H1 (cell line): ENCODE results near the gene PLSCR5. TPM values are rescaled to one million over a fixed set of nuclear protein-coding genes. Genes with fewer than 3 reads are reported as not detected.

Experiments
- CTCF ChIA-PET: fragments of 300-600 bp; sonication (Branson Sonifier 250); formaldehyde crosslinking; loops from one replicate; lab custom pipeline; 2021; ENCODE audit not compliant: partially characterized antibody; lab: Charles Lee
- POLR2A ChIA-PET: fragments of 300-600 bp; sonication (Branson Sonifier 250); formaldehyde crosslinking; loops from one replicate; lab custom pipeline; 2021; ENCODE audit warnings: inconsistent platforms; ENCODE audit not compliant: partially characterized antibody; lab: Charles Lee
- DNase-seq, 2 experiments: peaks; one replicate each; pipeline versions ENCODE4 v3.0.0 to v3.0.0-alpha.2; 2010 to 2022; ENCODE audit warnings: low spot score in 2 of 2, low read depth in 1 of 2, mixed read lengths in 1 of 2
- FAIRE-seq: peaks from 2 replicates; lab custom pipeline; 2011; peaks lifted over from hg19 to GRCh38; lab: Jason Lieb, UNC
- H2AFZ ChIP-seq: 2 replicates; pipeline ENCODE4 v1.8.1; 2012; ENCODE audit warnings: low read length, inconsistent platforms
- H2AK5ac ChIP-seq: 2 replicates; pipeline ENCODE4 v1.6.1; 2013; ENCODE audit warnings: low read depth, low read length
- H2BK120ac ChIP-seq: replicated peaks from 2 replicates; pipeline ENCODE3; 2013; ENCODE audit warnings: low read depth, low read length, inconsistent platforms
- H2BK12ac ChIP-seq: 2 replicates; pipeline ENCODE4 v1.6.1; 2013; ENCODE audit warnings: low read depth, low read length
- H2BK15ac ChIP-seq: 2 replicates; pipeline ENCODE4 v1.6.1; 2013; ENCODE audit warnings: low read length
- H2BK20ac ChIP-seq: 2 replicates; pipeline ENCODE4 v1.6.1; 2013; ENCODE audit warnings: low read length
- H2BK5ac ChIP-seq: 2 replicates; pipeline ENCODE4 v1.6.1; 2013; ENCODE audit warnings: low read depth, low read length
- H3K14ac ChIP-seq: 2 replicates; pipeline ENCODE4 v1.6.1; 2013; ENCODE audit warnings: inconsistent platforms; ENCODE audit not compliant: insufficient read length
- H3K18ac ChIP-seq: 2 replicates; pipeline ENCODE4 v1.6.1; 2013; ENCODE audit warnings: low read length; ENCODE audit errors: extremely low read depth
- H3K23ac ChIP-seq: 2 replicates; pipeline ENCODE4 v1.6.1; 2013; ENCODE audit warnings: inconsistent platforms; ENCODE audit not compliant: insufficient read length
- H3K23me2 ChIP-seq: 2 replicates; pipeline ENCODE4 v1.6.1; 2013; ENCODE audit warnings: low read depth, low read length
- H3K27ac ChIP-seq: 2 replicates; pipeline ENCODE4 v1.6.1; 2011; ENCODE audit warnings: low read depth, low read length, inconsistent platforms
- H3K27me3 ChIP-seq, 4 experiments: replicated peaks in 1 of 4; 1 replicate in 1 of 4; 2 replicates in 3 of 4; pipeline versions ENCODE4 v1.6.1 to v1.8.1; 2011 to 2013; ENCODE audit warnings: low read length in 3 of 4, mild to moderate bottlenecking in 3 of 4, inconsistent platforms in 2 of 4, mixed read lengths in 2 of 4, moderate library complexity in 1 of 4; ENCODE audit not compliant: control insufficient read depth in 3 of 4, insufficient read depth in 3 of 4; ENCODE audit errors: extremely low read depth in 1 of 4
- H3K36me3 ChIP-seq, 4 experiments: 2 replicates each; pipeline versions ENCODE4 v1.6.1 to v1.8.1; 2011 to 2013; ENCODE audit warnings: mild to moderate bottlenecking in 4 of 4, low read length in 3 of 4, moderate library complexity in 2 of 4, control low read depth in 1 of 4, inconsistent platforms in 1 of 4; ENCODE audit not compliant: insufficient read depth in 4 of 4, control insufficient read depth in 2 of 4
- H3K4ac ChIP-seq: replicated peaks from 2 replicates; pipeline ENCODE3; 2013; ENCODE audit warnings: low read length, low read depth, mixed read lengths, inconsistent platforms; ENCODE audit not compliant: insufficient read length
- H3K4me1 ChIP-seq, 4 experiments: replicated peaks in 1 of 4; 1 replicate in 1 of 4; 2 replicates in 3 of 4; pipeline versions ENCODE4 v1.6.1 to v1.8.1; 2011 to 2013; ENCODE audit warnings: low read length in 3 of 4, inconsistent platforms in 2 of 4, mixed read lengths in 1 of 4; ENCODE audit not compliant: insufficient read depth in 4 of 4, control insufficient read depth in 3 of 4
- H3K4me2 ChIP-seq, 2 experiments: 2 replicates each; pipeline versions ENCODE4 v1.6.1 to v1.8.1; 2011 to 2013; ENCODE audit warnings: low read depth in 2 of 2, low read length in 2 of 2, control low read depth in 1 of 2, inconsistent platforms in 1 of 2, mild to moderate bottlenecking in 1 of 2; ENCODE audit not compliant: insufficient read depth in 1 of 2
- H3K4me3 ChIP-seq, 4 experiments: fragments of 200-600, 300-600 bp in 1 of 4; sonication (generic), shearing (Covaris generic), sonication (Bioruptor Twin) in 1 of 4; 2 replicates each; pipeline versions ENCODE4 v1.5.1 to v1.8.1; 2011 to 2016; ENCODE audit warnings: low read length in 4 of 4, low read depth in 3 of 4, control low read depth in 2 of 4, inconsistent platforms in 2 of 4, mild to moderate bottlenecking in 2 of 4, mixed read lengths in 1 of 4, moderate library complexity in 1 of 4; ENCODE audit not compliant: insufficient read depth in 2 of 4; ENCODE audit errors: extremely low read depth in 1 of 4
- H3K56ac ChIP-seq: replicated peaks from 2 replicates; pipeline ENCODE3; 2013; ENCODE audit warnings: low read depth, mild to moderate bottlenecking, mixed read lengths, low read length, inconsistent platforms; ENCODE audit not compliant: insufficient read length
- H3K79me1 ChIP-seq: 2 replicates; pipeline ENCODE4 v1.6.1; 2013; ENCODE audit warnings: low read depth, low read length, control low read depth
- H3K79me2 ChIP-seq, 2 experiments: 2 replicates each; pipeline versions ENCODE4 v1.6.1 to v1.8.1; 2012 to 2013; ENCODE audit warnings: low read length in 2 of 2, mild to moderate bottlenecking in 2 of 2, inconsistent platforms in 1 of 2; ENCODE audit not compliant: insufficient read depth in 2 of 2, control insufficient read depth in 1 of 2
- H3K9ac ChIP-seq, 4 experiments: replicated peaks in 1 of 4; 1 replicate in 1 of 4; 2 replicates in 3 of 4; pipeline versions ENCODE4 v1.6.1 to v1.8.1; 2011 to 2013; ENCODE audit warnings: low read depth in 3 of 4, low read length in 3 of 4, control low read depth in 2 of 4, mild to moderate bottlenecking in 2 of 4, moderate library complexity in 2 of 4, inconsistent platforms in 1 of 4; ENCODE audit errors: extremely low read depth in 1 of 4
- H3K9me3 ChIP-seq, 2 experiments: 2 replicates each; pipeline versions ENCODE4 v1.6.1 to v1.8.1; 2012 to 2013; ENCODE audit warnings: mild to moderate bottlenecking in 2 of 2, moderate library complexity in 2 of 2, control low read depth in 1 of 2, inconsistent platforms in 1 of 2, low read depth in 1 of 2, low read length in 1 of 2, mixed read lengths in 1 of 2; ENCODE audit not compliant: insufficient read depth in 2 of 2
- H4K20me1 ChIP-seq, 2 experiments: replicated peaks in 1 of 2; 2 replicates each; pipeline versions ENCODE3 to v1.8.1; 2011 to 2013; ENCODE audit warnings: inconsistent platforms in 2 of 2, low read length in 2 of 2, mild to moderate bottlenecking in 1 of 2; ENCODE audit not compliant: insufficient read depth in 2 of 2, control insufficient read depth in 1 of 2
- H4K5ac ChIP-seq: 2 replicates; pipeline ENCODE4 v1.6.1; 2013; ENCODE audit warnings: low read length, low read depth, mixed read lengths, inconsistent platforms; ENCODE audit not compliant: insufficient read length
- H4K8ac ChIP-seq: 2 replicates; pipeline ENCODE4 v1.8.0; 2013; ENCODE audit warnings: mild to moderate bottlenecking, moderate library complexity, low read length, inconsistent platforms; ENCODE audit not compliant: insufficient read depth; ENCODE audit errors: extremely low read depth
- H4K91ac ChIP-seq: replicated peaks from 2 replicates; pipeline ENCODE3; 2013; ENCODE audit warnings: low read length, mixed read lengths, inconsistent platforms; ENCODE audit not compliant: insufficient read length
- CBX5 ChIP-seq: fragments of 300-800, 300-1000 bp; sonication (generic); IDR thresholded peaks from 2 replicates; pipeline ENCODE4 v1.7.1; 2016; ENCODE audit warnings: antibody characterized with exemption, low read length, low read depth
- RAD21 ChIP-seq, 2 experiments: IDR thresholded peaks in 1 of 2; conservative IDR thresholded peaks in 1 of 2; 2 replicates each; pipeline ENCODE4 v1.6.1; 2011; ENCODE audit warnings: low read depth in 2 of 2, low read length in 2 of 2, improper control_type of control experiment in 1 of 2, inconsistent platforms in 1 of 2, mild to moderate bottlenecking in 1 of 2, moderate library complexity in 1 of 2
- polyA plus RNA-seq, 7 experiments: library from polyadenylated mRNA; depleted of rRNA in 3 of 7; stranded (reverse) in 5 of 7; unstranded in 2 of 7; fragments of >200 nt in 5 of 7; fragments of 200-250 nt in 2 of 7; gene quantifications; 1 replicate in 5 of 7; 2 replicates in 1 of 7; 4 replicates in 1 of 7; pipeline versions ENCODE4 v1.2.1 to v1.2.3, GENCODE V29; 2011 to 2013; ENCODE audit warnings: missing spikeins in 2 of 7, mixed read lengths in 2 of 7
- total RNA-seq: library from RNA; stranded (reverse); fragmentation: NEBNext Ultra II Directional; extraction: Animal tissue kit (Norgen Biotek cat#: 25700); gene quantifications from 2 replicates; pipeline ENCODE4 v1.2.1, GENCODE V29; 2021
- TF ChIP-seq, protein P1 (sequence below), 3 experiments: IDR thresholded peaks; 1 replicate in 2 of 3; 2 replicates in 1 of 3; pipeline versions ENCODE4 v1.5.1 to v1.6.1; 2011; ENCODE audit warnings: low read length in 3 of 3, mild to moderate bottlenecking in 3 of 3, inconsistent platforms in 2 of 3, low read depth in 1 of 3, moderate library complexity in 1 of 3; ENCODE audit not compliant: insufficient read depth in 1 of 3; ENCODE audit errors: control extremely low read depth in 1 of 3

Gene PLSCR5
- total and polyA plus RNA-seq, 2 of the 8 experiments (the other 6 are each of a cell fraction or from before 2014, with no cell fraction given): not detected

DNA sequence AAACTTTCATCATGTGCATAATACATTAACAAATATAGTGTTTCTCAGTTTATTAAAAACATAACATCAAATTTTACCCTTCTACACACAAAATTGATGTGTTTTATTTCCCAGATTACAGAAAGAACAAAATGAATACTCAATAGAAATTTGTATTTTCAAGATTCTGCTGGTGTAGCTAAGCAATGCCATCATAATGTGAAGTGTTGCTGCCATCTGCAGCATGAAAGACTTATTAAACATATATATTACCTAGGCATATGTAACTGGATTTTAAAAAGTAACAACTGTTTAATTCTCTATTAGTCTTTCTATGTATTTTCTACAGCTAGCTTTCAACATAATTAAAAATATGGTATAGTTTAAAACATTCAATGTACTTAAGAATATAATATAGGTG is 27.5 kb downstream of the PLSCR5 start:
- H3K27ac ChIP-seq: no peak overlapping the region
- no peak overlapping the region for H3K4ac ChIP-seq
- H3K79me1 ChIP-seq: no peaks in the 10 kb centered on the region
- no peak overlapping the region for H2BK120ac ChIP-seq
- no peaks in the 10 kb centered on the region for H3K4me1 ChIP-seq
- CTCF ChIA-PET: interaction anchor here (0.7 to 1.9 kb wide), 15 partner anchors 8 to 388 kb away, joined by 3 to 12 read pairs (median 3); partner anchors contain the start of gene PLSCR1
- peaks cover 5 to 9% of the 10 kb centered on the region in 2 experiments for H3K9me3 ChIP-seq
- no peak overlapping the region for H4K8ac ChIP-seq
- H3K4me2 ChIP-seq: no peak overlapping the region
- no peak overlapping the region for H3K23ac ChIP-seq
- no peak overlapping the region for H2BK5ac ChIP-seq
- H3K79me2 ChIP-seq: no peaks in the 10 kb centered on the region
- POLR2A ChIA-PET: no interaction called here
- H3K14ac ChIP-seq: no peak overlapping the region
- no peak overlapping the region for H2BK12ac ChIP-seq
- H2AFZ ChIP-seq: no peak overlapping the region
- H2BK20ac ChIP-seq: no peak overlapping the region
- peaks cover 0 to 7% (median 3%) of the 10 kb centered on the region in 4 experiments; a peak in 3 of 8 replicates for H3K36me3 ChIP-seq
- TF ChIP-seq RAD21 (IDR thresholded peaks at IDR 0.05 in 1 of 2, conservative IDR thresholded peaks at IDR 0.05 in 1 of 2; ENCODE audit: low read depth in 2 of 2, low read length in 2 of 2) (peak; percentile 72 to 77), CBX5 (no peak)
- TF ChIP-seq, protein P1, sequence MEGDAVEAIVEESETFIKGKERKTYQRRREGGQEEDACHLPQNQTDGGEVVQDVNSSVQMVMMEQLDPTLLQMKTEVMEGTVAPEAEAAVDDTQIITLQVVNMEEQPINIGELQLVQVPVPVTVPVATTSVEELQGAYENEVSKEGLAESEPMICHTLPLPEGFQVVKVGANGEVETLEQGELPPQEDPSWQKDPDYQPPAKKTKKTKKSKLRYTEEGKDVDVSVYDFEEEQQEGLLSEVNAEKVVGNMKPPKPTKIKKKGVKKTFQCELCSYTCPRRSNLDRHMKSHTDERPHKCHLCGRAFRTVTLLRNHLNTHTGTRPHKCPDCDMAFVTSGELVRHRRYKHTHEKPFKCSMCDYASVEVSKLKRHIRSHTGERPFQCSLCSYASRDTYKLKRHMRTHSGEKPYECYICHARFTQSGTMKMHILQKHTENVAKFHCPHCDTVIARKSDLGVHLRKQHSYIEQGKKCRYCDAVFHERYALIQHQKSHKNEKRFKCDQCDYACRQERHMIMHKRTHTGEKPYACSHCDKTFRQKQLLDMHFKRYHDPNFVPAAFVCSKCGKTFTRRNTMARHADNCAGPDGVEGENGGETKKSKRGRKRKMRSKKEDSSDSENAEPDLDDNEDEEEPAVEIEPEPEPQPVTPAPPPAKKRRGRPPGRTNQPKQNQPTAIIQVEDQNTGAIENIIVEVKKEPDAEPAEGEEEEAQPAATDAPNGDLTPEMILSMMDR (IDR thresholded peaks at IDR 0.05; ENCODE audit: control extremely low read depth in 1 of 3, insufficient read depth in 1 of 3, low read depth in 1 of 3, low read length in 3 of 3): peak in 2 of 3 experiments; percentile 22 to 28; a peak in 2 of 4 replicates
- H2BK15ac ChIP-seq: no peak overlapping the region
- H3K9ac ChIP-seq: no peak overlapping the region
- no peaks in the 10 kb centered on the region for H3K27me3 ChIP-seq
- H4K91ac ChIP-seq: no peak overlapping the region
- H3K23me2 ChIP-seq: no peaks in the 10 kb centered on the region
- FAIRE-seq (no peak), DNase-seq (no peak)
- no peak overlapping the region for H2AK5ac ChIP-seq
- no peak overlapping the region for H3K18ac ChIP-seq
- H4K5ac ChIP-seq: no peak overlapping the region
- H3K4me3 ChIP-seq: no peak overlapping the region
- no peaks in the 10 kb centered on the region for H4K20me1 ChIP-seq
- H3K56ac ChIP-seq: no peak overlapping the region
